NCI-H2227 (cell line): ENCODE measurements around the gene CD177.
"Not testable (repeated sequence)": the region's sequence is repeated elsewhere in the genome, so short reads cannot be mapped to it uniquely, and the experiment has no call there.

Experiments used
- DNase-seq: peaks from one replicate; lab custom pipeline; 2025; ENCODE audit not compliant: unreplicated experiment; lab: John Stamatoyannopoulos, UW

The CD177 gene, protein sequence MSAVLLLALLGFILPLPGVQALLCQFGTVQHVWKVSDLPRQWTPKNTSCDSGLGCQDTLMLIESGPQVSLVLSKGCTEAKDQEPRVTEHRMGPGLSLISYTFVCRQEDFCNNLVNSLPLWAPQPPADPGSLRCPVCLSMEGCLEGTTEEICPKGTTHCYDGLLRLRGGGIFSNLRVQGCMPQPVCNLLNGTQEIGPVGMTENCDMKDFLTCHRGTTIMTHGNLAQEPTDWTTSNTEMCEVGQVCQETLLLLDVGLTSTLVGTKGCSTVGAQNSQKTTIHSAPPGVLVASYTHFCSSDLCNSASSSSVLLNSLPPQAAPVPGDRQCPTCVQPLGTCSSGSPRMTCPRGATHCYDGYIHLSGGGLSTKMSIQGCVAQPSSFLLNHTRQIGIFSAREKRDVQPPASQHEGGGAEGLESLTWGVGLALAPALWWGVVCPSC

DNA sequence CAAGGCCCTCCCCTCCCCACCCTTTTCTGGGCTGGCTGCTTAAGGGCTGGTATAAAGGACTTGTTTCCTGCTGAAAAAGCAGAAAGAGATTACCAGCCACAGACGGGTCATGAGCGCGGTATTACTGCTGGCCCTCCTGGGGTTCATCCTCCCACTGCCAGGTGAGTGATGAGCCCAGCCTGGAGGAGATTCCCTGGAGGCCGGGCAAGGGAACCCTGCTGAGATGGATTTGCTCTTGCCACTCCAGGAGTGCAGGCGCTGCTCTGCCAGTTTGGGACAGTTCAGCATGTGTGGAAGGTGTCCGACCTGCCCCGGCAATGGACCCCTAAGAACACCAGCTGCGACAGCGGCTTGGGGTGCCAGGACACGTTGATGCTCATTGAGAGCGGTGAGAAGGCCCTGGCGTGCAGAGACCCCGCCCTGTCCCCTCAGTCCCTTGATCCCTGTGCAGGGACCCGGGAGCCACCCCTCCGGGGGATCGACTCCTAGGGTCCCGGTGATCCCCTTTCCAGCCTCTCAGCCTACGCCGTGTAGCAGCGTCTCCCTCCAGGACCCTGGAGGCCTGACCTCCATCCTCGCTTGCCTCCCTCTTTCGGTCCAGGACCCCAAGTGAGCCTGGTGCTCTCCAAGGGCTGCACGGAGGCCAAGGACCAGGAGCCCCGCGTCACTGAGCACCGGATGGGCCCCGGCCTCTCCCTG, at the start of gene CD177:
CD177 (plus strand) TSS at position 81 of the 699 bp plus-strand sequence; CDS start at position 110, 29 bp downstream.
- DNase-seq = no peak

DNA sequence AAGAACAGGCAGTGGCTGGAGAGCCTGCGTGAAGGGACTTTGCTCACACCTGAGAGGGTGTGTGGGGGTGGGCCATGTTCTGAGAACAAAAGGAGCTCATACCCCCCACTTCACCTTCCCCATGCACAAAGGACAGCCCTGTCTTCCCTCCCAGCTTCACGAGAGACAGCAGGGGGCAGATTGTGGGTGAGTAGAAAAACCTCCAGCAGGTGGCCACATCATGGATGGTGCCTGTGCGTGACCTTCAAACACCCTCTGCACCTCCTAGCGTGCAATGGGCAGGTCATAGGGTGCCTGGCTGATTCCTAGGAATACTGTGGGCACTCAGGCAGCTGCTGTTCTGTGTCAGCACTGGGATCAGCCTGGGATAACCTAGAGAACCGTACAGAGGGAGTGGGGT, 47.8 kb upstream of the CD177 start:
- no peak for DNase-seq

- DNase-seq = no peak
Measured at GRCh38 chr19:43306097-43306496, 47.4 kb upstream of the CD177 start.

- DNase-seq = no peak
Measured at GRCh38 chr19:43308244-43308815, 45.2 kb upstream of the CD177 start.

DNA sequence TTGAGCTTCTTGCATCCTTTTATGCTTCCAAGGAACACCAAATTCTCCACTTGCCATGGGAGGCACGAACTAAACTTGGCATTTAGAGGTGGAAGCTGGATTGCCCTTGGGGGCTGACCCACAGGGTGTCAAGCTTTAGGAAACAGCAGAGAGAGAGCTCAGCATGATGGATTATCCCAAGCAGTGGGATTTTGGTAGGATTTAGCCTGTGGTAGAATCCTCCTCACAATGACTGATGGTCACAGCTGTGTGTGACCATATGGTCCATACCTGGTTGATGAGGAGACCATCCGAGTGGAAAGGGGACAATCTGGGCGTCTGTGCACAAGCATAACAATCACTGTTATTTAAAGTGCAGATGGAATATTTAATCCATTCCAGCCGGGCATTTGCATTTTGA, 44.0 kb upstream of the CD177 start:
- no peak for DNase-seq

GRCh38 chr19:43310221-43310620, 43.3 kb upstream of the CD177 start:
- no peak for DNase-seq

DNA sequence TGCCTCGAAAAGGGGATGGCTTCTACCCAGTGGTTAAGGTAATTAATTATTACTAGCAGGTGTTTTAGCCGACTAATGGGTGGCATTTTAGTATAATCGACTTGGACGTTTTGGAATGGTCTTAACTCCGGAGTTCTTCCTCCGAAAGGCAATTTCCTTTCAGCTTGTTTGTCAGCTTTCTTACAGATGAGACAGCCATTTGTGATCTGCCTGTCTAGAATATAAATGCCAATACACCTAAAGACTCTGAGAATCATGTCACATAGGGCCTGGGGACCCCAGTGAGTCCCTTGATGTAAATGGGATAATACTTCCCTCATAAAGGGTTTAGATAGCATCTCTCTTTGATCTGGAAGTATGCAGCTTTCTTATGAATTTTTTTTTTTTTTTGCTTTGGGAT, 42.2 kb upstream of the CD177 start:
- DNase-seq = no peak

- no peak for DNase-seq
Measured at GRCh38 chr19:43311706-43312105, 41.8 kb upstream of the CD177 start.

GRCh38 chr19:43313711-43314495, 39.6 kb upstream of the CD177 start:
- no peak for DNase-seq

DNA sequence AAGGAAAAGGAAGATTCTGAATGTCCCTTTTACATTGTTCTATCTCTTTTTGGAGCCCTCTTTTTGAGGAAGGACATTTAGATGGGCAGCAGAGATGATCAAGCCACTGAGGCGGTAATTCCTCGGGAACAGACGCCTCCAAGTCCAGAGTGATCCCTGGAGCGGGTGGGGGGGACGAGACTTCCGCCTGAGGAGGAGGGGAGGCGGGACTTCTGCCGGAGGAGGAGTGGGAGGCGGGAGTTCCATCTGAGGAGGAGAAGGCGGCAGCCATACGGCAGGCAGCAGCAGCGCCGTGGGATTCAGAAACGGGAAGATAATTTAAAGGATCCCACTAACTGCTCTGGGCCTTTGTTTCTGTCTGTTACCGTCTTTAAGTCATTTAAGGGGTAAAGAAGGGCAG, 37.6 kb upstream of the CD177 start:
- DNase-seq = no peak

DNA sequence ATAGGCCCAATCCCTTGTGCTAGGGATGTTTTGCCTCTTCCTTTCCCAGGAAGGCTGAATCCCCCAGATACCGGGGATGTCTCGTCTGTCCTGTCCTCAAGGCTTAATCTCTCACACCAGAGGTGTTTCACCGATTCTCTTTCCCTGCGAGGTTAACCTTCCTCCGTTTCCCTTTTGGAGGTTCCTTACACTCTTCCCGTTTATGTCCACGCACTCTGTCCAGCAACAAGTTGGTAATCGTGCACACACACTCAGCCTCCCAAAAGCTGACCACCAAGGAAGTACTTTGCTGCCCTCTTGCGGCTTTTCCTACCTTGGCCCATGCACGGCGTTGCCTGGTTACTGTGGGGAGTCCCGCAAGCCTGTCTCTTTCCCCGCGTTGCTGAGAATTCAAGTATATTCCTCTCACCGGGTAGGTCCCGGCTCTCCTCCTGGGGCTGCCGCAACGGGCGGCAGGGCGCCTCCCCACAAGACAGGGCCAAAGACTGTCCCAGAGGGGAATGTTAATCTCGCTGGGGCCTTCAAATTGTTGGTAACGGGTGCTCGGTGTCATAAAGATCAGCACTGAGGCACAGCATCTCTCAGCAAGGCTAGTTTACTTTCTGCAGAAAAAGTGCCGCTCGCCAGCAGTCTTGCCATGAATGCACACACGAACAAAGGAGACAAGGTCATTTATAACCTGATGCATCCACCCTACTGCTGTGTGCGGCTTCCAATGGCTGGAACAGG, 36.7 kb upstream of the CD177 start:
- DNase-seq = peak; percentile 19

GRCh38 chr19:43318203-43318602, 35.3 kb upstream of the CD177 start:
- DNase-seq = no peak

- DNase-seq = no peak
Measured at GRCh38 chr19:43318796-43319314, 34.6 kb upstream of the CD177 start.

DNA sequence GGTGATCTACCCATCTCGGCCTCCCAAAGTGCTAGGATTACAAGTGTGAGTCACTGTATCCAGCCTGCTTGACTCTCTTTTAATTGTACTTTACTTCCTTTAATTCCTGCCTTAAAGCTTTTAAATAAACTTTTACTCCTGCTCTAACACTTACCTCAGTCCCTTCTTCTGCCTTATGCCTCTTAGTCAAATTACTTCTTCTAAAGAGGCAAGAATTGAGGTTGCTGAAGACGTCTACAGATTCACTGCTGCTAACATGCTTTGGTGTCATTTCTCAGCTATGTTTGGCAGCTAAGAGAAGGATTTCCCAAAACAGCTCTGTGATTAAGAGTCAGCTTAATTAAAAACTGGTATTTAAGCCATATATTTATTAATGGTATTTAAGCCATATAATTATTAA, 32.9 kb upstream of the CD177 start:
- DNase-seq = no peak

DNA sequence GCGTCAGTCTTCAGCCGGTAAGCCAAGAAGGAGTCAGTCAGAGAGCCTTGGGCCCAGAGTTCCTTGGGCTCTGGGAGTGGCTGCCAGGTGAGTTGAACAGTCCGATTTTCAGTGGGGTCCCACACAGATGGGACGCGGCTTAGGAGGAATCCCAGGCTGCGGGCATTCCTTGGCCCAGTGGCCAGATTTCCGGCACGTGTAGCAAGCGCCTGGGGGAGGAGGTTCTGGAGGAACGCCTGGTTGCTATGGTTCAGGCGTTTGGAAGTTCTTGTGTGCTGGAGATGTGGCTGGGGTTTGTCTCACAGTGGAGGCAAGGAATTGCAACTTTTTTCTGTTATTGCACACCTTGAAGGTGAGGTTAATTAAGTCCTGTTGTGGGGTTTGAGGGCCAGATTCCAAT, 26.7 kb upstream of the CD177 start:
- DNase-seq = not testable (repeated sequence)

DNA sequence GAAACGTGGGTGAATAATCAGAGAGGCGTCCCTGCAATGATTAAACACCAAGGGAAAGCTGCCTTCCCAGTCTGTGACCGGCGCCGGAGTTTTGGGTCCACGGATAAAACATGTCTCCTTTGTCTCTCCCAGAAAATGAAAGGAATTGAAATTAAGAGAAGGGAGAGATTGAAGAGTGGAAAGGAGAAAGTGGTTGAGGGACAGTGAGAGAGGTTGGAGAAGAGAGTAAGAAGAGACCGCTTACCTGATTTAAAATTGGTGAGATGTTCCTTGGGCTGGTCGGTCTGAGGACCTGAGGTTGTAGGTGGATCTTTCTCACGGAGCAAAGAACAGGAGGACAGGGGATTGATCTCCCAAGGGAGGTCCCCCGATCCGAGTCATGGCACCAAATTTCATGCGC, 24.9 kb upstream of the CD177 start:
- not testable (repeated sequence) for DNase-seq

DNA sequence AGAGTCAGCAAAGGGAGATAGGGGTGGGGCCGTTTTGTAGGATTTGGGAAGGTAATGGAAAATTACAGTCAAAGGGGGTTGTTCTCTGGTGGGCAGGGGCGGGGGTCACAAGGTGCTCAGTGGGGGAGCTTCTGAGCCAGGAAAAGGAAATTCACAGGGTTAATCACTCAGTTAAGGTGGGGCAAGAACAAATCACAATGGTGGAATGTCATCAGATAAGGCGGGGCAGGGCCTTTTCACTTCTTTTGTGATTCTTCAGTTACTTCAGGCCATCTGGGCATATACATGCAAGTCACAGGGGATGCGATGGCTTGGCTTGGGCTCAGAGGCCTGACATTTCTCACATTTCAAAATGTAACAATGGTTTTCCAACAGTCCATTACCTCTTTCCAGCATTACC, 24.4 kb upstream of the CD177 start:
- DNase-seq = not testable (repeated sequence)

DNA sequence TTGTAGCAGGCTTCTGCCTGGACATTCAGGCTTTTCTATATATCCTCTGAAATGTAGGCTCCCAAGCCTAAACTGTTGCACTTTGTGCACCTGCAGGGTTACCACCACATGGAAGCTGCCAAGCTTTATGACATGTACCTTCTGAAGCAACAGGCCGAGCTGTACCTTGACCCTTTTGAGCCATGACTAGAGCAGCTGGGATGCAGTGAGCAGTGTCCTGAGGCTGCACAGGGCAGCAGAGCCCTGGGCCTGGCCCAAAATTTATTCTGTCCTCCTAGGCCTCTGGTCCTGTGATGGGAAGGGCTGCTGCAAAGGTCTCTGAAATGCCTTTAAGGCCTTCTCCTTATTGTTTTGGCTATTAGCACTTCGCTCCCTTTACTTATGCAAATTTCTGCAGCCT, 23.5 kb upstream of the CD177 start:
- DNase-seq = no peak

DNA sequence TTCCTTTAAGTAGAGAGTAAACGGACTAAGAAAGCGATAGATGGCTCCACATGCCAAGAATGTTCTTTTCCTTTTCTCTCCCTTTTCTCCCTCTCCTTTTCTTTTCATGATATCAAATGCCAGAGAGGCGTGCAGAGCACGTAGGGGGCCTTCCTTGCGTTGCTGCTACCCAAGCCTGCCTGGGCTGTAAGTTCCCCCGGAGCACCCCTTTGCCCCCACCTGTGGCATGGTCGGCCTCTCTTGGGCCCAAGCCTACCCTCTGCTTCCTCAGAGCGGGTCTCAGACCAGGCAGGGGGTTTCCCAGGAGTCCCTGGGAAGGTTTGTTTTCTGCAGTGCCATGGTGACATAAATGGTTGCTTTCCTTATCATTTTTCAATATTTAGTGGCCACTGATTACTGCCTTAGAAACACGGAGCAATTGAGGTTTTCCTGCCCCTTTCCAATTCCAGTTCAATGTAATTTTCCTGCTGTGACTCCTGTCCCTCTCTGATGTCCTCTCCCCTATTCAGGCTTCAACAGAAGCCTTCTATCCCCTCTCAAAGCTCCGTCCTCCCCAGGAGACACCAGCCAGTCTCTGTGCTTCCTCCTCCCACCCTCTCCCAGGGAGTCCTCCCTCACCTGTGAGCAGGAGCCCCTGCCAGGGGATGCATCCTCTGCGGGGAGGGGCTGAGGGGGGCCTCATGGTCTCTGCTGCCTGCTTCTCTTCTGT, 22.6 kb upstream of the CD177 start:
- no peak for DNase-seq
